Upper lobe of right lung (tissue), 1 donor: Measurements from ENCODE around the gene CEACAM18. TPM values are rescaled to one million over a fixed set of nuclear protein-coding genes. Genes with fewer than 3 reads are reported as not detected.

Experiments
- ATAC-seq: fragments of 200-7000 bp; cut with Tn5 transposase; one replicate; pipeline ENCODE4 v1.9.1; 2020; ENCODE audit warnings: mild to moderate bottlenecking, moderate library complexity
- DNase-seq: peaks from one replicate; pipeline ENCODE4 v3.0.0-alpha.2; 2020
- H3K27ac ChIP-seq: fragments of 200-600 bp; one replicate; pipeline ENCODE4 v1.8.0; 2022
- H3K27me3 ChIP-seq: fragments of 200-600 bp; one replicate; pipeline ENCODE4 v1.8.0; 2022; ENCODE audit warnings: mild to moderate bottlenecking
- H3K36me3 ChIP-seq: fragments of 200-600 bp; one replicate; pipeline ENCODE4 v1.8.0; 2022
- H3K4me1 ChIP-seq: fragments of 200-600 bp; one replicate; pipeline ENCODE4 v1.8.0; 2022
- H3K4me3 ChIP-seq: fragments of 200-600 bp; one replicate; pipeline ENCODE4 v1.8.0; 2022; ENCODE audit warnings: mild to moderate bottlenecking
- H3K9me3 ChIP-seq: fragments of 200-600 bp; one replicate; pipeline ENCODE4 v1.8.0; 2022
- CTCF ChIP-seq: fragments of 200-600 bp; IDR thresholded peaks from one replicate; pipeline ENCODE4 v1.8.0; 2022; ENCODE audit warnings: antibody characterized with exemption
- intact Hi-C: fragments of 100-400 bp; cut with DNase I; formaldehyde crosslinking; loops from one replicate; pipeline ENCODE4 v1.11.0; 2022
- total RNA-seq: library from RNA; stranded (reverse); fragmentation: NEBNext Ultra II Directional; extraction: Animal tissue kit (Norgen Biotek cat#: 25700); gene quantifications from one replicate; pipeline ENCODE4 v1.2.1, GENCODE V29; 2021
- donor health status: DM: no; HTN: yes; CAD: no; lungs with severe emphysema.

CEACAM18 gene
- total RNA-seq, 1 donor from 2014 or later, result not detected

GRCh38 chr19:51503286-51503817, 25.0 kb downstream of the CEACAM18 start:
- intact Hi-C loops, result no loop called here
- Histone ChIP-seq H3K9me3 (peaks cover 3% of the 10 kb centered on the region), H3K27me3 (no peaks in the 10 kb centered on the region), H3K36me3 (no peaks in the 10 kb centered on the region), H3K4me3 (no peak overlapping the region), H3K27ac (no peak overlapping the region), H3K4me1 (no peaks in the 10 kb centered on the region)
- ATAC-seq (peak; percentile 55), DNase-seq (no peak)
- no peak for TF ChIP-seq CTCF

GRCh38 chr19:51503896-51504295, 25.6 kb downstream of the CEACAM18 start:
- no peak for TF ChIP-seq CTCF
- Histone ChIP-seq H3K4me1 (no peaks in the 10 kb centered on the region), H3K36me3 (no peaks in the 10 kb centered on the region), H3K27ac (no peak overlapping the region), H3K27me3 (no peaks in the 10 kb centered on the region), H3K9me3 (peaks cover 3% of the 10 kb centered on the region), H3K4me3 (no peak overlapping the region)
- intact Hi-C loops, result no loop called here
- DNase-seq (no peak), ATAC-seq (no peak)

GRCh38 chr19:51505904-51506303, 27.6 kb downstream of the CEACAM18 start:
- intact Hi-C loops, result no loop called here
- no peaks in the 10 kb centered on the region for H3K4me1 ChIP-seq
- DNase-seq, result no peak
- H3K4me3 ChIP-seq, result no peak overlapping the region
- no peak for ATAC-seq
- no peaks in the 10 kb centered on the region for H3K36me3 ChIP-seq
- peaks cover 7% of the 10 kb centered on the region for H3K27me3 ChIP-seq
- peaks cover 3% of the 10 kb centered on the region for H3K9me3 ChIP-seq
- H3K27ac ChIP-seq, result no peak overlapping the region
- no peak for TF ChIP-seq CTCF

GRCh38 chr19:51507192-51507591, 28.9 kb downstream of the CEACAM18 start:
- Histone ChIP-seq H3K27me3 (peaks cover 13% of the 10 kb centered on the region), H3K36me3 (no peaks in the 10 kb centered on the region), H3K27ac (no peak overlapping the region), H3K4me3 (no peak overlapping the region), H3K4me1 (no peaks in the 10 kb centered on the region), H3K9me3 (peaks cover 3% of the 10 kb centered on the region)
- no peak for TF ChIP-seq CTCF
- ATAC-seq (no peak), DNase-seq (no peak)
- intact Hi-C loops, result no loop called here

- peaks cover 3% of the 10 kb centered on the region for H3K9me3 ChIP-seq
- no peaks in the 10 kb centered on the region for H3K36me3 ChIP-seq
- ATAC-seq (peak; percentile 69), DNase-seq (no peak)
- no peaks in the 10 kb centered on the region for H3K4me1 ChIP-seq
- intact Hi-C loops, result no loop called here
- TF ChIP-seq CTCF, result no peak
- no peak overlapping the region for H3K27ac ChIP-seq
- H3K27me3 ChIP-seq, result peaks cover 13% of the 10 kb centered on the region
- H3K4me3 ChIP-seq, result no peak overlapping the region
Observed at GRCh38 chr19:51507640-51508058, 29.3 kb downstream of the CEACAM18 start.
